Heart left ventricle (tissue), 16 donors: ENCODE data around the gene CLDN11. TPM values are rescaled to one million over a fixed set of nuclear protein-coding genes. Genes with fewer than 3 reads are reported as not detected.

Experiments used
- ATAC-seq, 4 donors: fragments of 200-7000 bp; cut with Tn5 transposase; one replicate each; pipeline ENCODE4 v1.9.1; 2020 to 2022; ENCODE audit warnings: moderate library complexity in 4 of 4, mild to moderate bottlenecking in 3 of 4, moderate number of reproducible peaks in 1 of 4
- DNase-seq, 5 donors: peaks; one replicate each; pipeline ENCODE4 v3.0.0-alpha.2; 2020
- H3K27ac ChIP-seq, 12 donors: fragments of 200-600 bp; sonication (generic) in 4 of 12; one replicate each; pipeline versions ENCODE4 v1.5.0 to v1.8.0; 2016 to 2022; ENCODE audit warnings: mild to moderate bottlenecking in 2 of 12
- H3K27me3 ChIP-seq, 9 donors: fragments of 200-600 bp; sonication (generic) in 2 of 9; one replicate each; pipeline versions ENCODE4 v1.5.1 to v1.8.0; 2016 to 2022; ENCODE audit warnings: mild to moderate bottlenecking in 3 of 9
- H3K36me3 ChIP-seq, 9 donors: fragments of 200-600 bp; sonication (generic) in 2 of 9; one replicate each; pipeline versions ENCODE4 v1.5.0 to v1.8.0; 2018 to 2022; ENCODE audit warnings: mild to moderate bottlenecking in 2 of 9
- H3K4me1 ChIP-seq, 12 donors: fragments of 200-600 bp; sonication (generic) in 4 of 12; one replicate each; pipeline versions ENCODE4 v1.5.0 to v1.8.0; 2016 to 2022; ENCODE audit warnings: mild to moderate bottlenecking in 3 of 12
- H3K4me3 ChIP-seq, 12 donors: fragments of 200-600 bp; sonication (generic) in 4 of 12; one replicate each; pipeline versions ENCODE4 v1.5.0 to v1.8.0; 2017 to 2022; ENCODE audit warnings: mild to moderate bottlenecking in 9 of 12, moderate library complexity in 4 of 12
- H3K9me3 ChIP-seq, 12 donors: fragments of 200-600 bp; sonication (generic) in 4 of 12; one replicate each; pipeline versions ENCODE4 v1.5.0 to v1.8.0; 2016 to 2022; ENCODE audit warnings: mild to moderate bottlenecking in 1 of 12
- POLR2A ChIP-seq, 2 donors: fragments of 450-650 bp; IDR thresholded peaks; one replicate each; pipeline ENCODE4 v1.6.1; 2017; ENCODE audit warnings: antibody characterized with exemption in 2 of 2, mild to moderate bottlenecking in 2 of 2, moderate library complexity in 2 of 2
- WGBS, 4 donors: extraction: QIAGEN DNeasy Blood & Tissue Kit in 2 of 4; methylation state at CpG; one replicate each; pipeline versions ENCODE4 v1.1.5 to v1.1.7; 2013 to 2018; 5-methylcytosine and 5-hydroxymethylcytosine counted together
- intact Hi-C, 10 donors: fragments of 100-400 bp; cut with DNase I; formaldehyde crosslinking; loops; one replicate each; pipeline versions ENCODE4 v1.11.1 to v1.14.2; 2022
- polyA plus RNA-seq, 2 donors: library from polyadenylated mRNA; stranded (reverse); fragments of 200-250 nt; gene quantifications; one replicate each; pipeline ENCODE4 v1.2.3, GENCODE V29; 2013
- total RNA-seq, 9 donors: library from RNA; depleted of rRNA in 2 of 9; stranded (reverse); fragments of >200 nt in 2 of 9; fragmentation: NEBNext Ultra II Directional in 3 of 9; extraction: Animal tissue kit (Norgen Biotek cat#: 25700) in 3 of 9; gene quantifications; one replicate each; pipeline versions ENCODE4 v1.1.0 to v1.2.4, GENCODE V29; 2016 to 2023
- TF ChIP-seq, protein P1 (sequence below), 12 donors: fragments of 200-600 bp; sonication (generic) in 4 of 12; IDR thresholded peaks; one replicate each; pipeline versions ENCODE4 v1.5.0 to v1.8.0; 2018 to 2022; ENCODE audit warnings: antibody characterized with exemption in 12 of 12, mild to moderate bottlenecking in 5 of 12
- donor health status: ischemic (EF 13 %, LVEDD 7.1; RV severe dilation, severe dysfunction).
- donor health status: healthy with polysubstance abuse.
- donor health status: DM: no; HTN: yes; CAD: no.
- donor health status: DM: no; HTN: no; CAD: no.
- donor health status: ischemic (EF 25% LVEDD 6.9; RV normal size, moderate dysfunction).
- donor health status: ischemic (EF 25% LVEDD 5.7; RV mildly dilated, moderate dysfunction).
- donor health status: healthy.
- donor health status: DM: yes; HTN: yes; CAD: no.
- donor health status: ischemic (EF 35%, LVEDD 5.7; RV mildly dilated, moderate dysfunction).
- donor health status: nonischemic (EF 11% LVEDD 7.7; RV severe dilation, severe dysfunction).
- donor health status: DM: yes; HTN: yes; CAD: no.
- donor health status: PGD.
- donor health status: ischemic (EF 29% LVEDD 5.4; RV normal size, mild dysfunction).
- donor health status: nonischemic (EF 23%, LVEDD 6.1; RV moderate dilation, normal function).

CLDN11 gene
- total and polyA plus RNA-seq, 11 donors = 1.5 to 12.5 (median 3.0) TPM

DNA sequence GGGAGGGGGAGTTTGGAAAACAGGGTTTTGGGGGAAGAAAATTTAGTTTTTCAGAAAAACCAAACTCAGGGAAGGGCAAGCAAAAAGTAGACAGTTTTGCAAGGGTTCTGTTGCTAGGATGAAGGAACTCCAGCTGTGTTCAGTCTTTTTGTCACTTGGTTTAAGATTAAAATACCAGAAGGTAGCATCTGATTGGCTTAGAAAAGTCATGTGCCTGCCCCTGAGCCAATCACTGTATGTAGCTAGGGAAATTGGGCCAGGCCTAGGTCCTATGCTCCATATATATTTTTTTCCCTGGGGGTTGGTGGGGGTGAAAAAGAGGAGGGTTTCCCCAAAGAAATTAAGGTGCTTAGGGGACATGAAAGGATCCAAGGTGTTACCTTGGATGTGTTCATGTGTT is 24.3 kb downstream of the CLDN11 start:
- Histone ChIP-seq H3K4me1 (no peaks in the 10 kb centered on the region), H3K27me3 (no peaks in the 10 kb centered on the region), H3K9me3 (no peaks in the 10 kb centered on the region), H3K27ac (no peak overlapping the region), H3K36me3 (no peaks in the 10 kb centered on the region), H3K4me3 (no peak overlapping the region)
- intact Hi-C loops = no loop called here
- TF ChIP-seq, protein P1, sequence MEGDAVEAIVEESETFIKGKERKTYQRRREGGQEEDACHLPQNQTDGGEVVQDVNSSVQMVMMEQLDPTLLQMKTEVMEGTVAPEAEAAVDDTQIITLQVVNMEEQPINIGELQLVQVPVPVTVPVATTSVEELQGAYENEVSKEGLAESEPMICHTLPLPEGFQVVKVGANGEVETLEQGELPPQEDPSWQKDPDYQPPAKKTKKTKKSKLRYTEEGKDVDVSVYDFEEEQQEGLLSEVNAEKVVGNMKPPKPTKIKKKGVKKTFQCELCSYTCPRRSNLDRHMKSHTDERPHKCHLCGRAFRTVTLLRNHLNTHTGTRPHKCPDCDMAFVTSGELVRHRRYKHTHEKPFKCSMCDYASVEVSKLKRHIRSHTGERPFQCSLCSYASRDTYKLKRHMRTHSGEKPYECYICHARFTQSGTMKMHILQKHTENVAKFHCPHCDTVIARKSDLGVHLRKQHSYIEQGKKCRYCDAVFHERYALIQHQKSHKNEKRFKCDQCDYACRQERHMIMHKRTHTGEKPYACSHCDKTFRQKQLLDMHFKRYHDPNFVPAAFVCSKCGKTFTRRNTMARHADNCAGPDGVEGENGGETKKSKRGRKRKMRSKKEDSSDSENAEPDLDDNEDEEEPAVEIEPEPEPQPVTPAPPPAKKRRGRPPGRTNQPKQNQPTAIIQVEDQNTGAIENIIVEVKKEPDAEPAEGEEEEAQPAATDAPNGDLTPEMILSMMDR (IDR thresholded peaks at IDR 0.05) = no peak
- no peak for TF ChIP-seq POLR2A (IDR thresholded peaks at IDR 0.05)
- DNase-seq (no peak), ATAC-seq (no peak)

DNA sequence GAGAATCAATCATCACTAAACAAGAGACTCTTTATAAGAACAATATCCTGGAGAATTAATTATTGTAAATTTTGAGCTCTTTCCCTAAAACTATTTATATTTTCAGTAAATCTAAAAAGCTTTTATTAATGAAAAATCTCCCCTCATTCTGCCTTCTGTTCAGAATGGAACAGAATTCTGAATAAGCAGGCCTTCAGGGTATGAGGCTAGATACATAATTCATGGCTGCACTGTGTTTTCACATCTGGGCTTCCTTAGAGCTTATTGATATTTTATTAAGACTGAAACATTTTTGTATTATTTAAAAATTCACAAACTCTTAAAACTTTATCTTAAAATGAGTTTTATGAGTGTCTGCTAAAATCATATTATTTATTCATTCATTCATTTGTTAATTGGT is 24.8 kb downstream of the CLDN11 start:
- no peak overlapping the region for H3K27ac ChIP-seq
- H3K36me3 ChIP-seq = no peaks in the 10 kb centered on the region
- no peak for ATAC-seq
- no peaks in the 10 kb centered on the region for H3K9me3 ChIP-seq
- no peaks in the 10 kb centered on the region for H3K4me1 ChIP-seq
- intact Hi-C loops = no loop called here
- H3K4me3 ChIP-seq = no peak overlapping the region
- TF ChIP-seq POLR2A (IDR thresholded peaks at IDR 0.05) = no peak
- no peak for DNase-seq
- H3K27me3 ChIP-seq = no peaks in the 10 kb centered on the region

DNA sequence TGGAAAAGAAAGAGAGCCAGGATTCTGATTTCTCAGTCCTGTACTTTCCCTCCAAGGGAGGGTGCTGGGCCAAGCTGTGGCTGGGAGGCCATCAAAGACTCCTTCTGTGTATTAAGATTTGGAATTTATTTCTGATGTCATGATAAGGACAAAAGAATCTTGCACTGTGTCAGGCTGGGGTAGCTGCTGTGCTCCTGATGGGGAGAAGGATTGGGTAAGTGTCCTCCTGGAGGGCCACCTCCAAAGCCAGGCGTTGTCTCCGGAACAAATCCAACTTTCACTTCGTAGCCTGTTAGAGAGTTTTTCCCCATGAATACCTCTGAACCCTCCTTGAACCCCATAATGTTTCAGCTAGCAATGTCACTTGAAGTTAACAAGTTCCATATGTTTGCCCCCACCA is 29.9 kb downstream of the CLDN11 start:
- Histone ChIP-seq H3K4me3 (no peak overlapping the region), H3K36me3 (no peaks in the 10 kb centered on the region), H3K4me1 (no peaks in the 10 kb centered on the region), H3K27ac (no peak overlapping the region), H3K9me3 (no peaks in the 10 kb centered on the region), H3K27me3 (no peaks in the 10 kb centered on the region)
- no peak for TF ChIP-seq POLR2A (IDR thresholded peaks at IDR 0.05)
- TF ChIP-seq, protein P1 (IDR thresholded peaks at IDR 0.05) = no peak
- intact Hi-C loops = no loop called here
- WGBS, 4 donors = 89 to 93% (median 90%) methylated on average over 3 of the region's 3 CpGs
- ATAC-seq (no peak), DNase-seq (no peak)

DNA sequence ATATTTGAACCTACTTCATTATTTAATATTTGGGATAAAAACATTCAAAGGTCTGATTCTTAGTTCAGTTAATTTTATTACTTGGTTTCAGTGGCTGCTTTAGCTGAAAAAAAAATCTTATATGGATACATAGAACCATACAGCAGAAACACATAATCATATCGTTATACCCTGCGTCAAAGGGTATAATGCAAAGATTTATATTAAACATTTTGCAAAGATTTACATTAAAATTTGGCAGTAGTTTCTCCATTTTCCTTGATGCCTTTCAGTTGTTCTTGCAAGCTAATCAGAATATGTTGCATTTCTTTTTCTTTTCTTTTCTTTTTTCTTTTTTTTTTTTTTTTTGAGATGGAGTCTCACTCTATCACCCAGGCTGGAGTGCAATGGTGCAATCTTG is 31.4 kb downstream of the CLDN11 start:
- Histone ChIP-seq H3K9me3 (no peaks in the 10 kb centered on the region), H3K4me1 (no peaks in the 10 kb centered on the region), H3K36me3 (no peaks in the 10 kb centered on the region), H3K4me3 (no peak overlapping the region), H3K27me3 (no peaks in the 10 kb centered on the region), H3K27ac (no peak overlapping the region)
- intact Hi-C loops = no loop called here
- ATAC-seq (no peak), DNase-seq (no peak)
- TF ChIP-seq, protein P1 (IDR thresholded peaks at IDR 0.05) = no peak
- no peak for TF ChIP-seq POLR2A (IDR thresholded peaks at IDR 0.05)
- 96 to 98% (median 97%) methylated on average over 2 of the region's 2 CpGs for WGBS, 4 donors

DNA sequence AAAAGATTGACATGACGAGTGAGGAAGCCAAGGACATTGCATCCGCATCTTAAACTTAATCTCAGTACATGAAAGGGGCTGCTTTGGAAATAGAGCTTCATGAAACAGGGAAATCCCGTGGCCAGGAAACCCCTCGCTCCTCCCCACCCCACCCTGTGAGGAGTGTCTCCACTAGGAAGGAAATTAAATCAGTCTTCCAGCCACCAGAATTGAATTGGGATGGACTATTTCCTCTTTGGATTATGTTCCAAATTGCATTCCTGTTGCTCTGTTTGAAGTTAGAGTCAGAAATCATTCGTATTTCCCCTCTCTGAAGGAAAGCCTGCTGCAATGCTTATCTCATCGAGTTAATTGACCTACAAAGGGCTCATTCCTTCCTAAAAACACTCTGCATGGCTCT is 35.8 kb downstream of the CLDN11 start:
- Histone ChIP-seq H3K27me3 (no peaks in the 10 kb centered on the region), H3K4me1 (no peaks in the 10 kb centered on the region), H3K4me3 (no peak overlapping the region), H3K27ac (no peak overlapping the region), H3K9me3 (no peaks in the 10 kb centered on the region), H3K36me3 (no peaks in the 10 kb centered on the region)
- no peak for TF ChIP-seq POLR2A (IDR thresholded peaks at IDR 0.05)
- TF ChIP-seq, protein P1 (IDR thresholded peaks at IDR 0.05) = no peak
- intact Hi-C loops = no loop called here
- peak in 1 of 5 donors; percentile 33 for DNase-seq
- ATAC-seq = peak in 3 of 4 donors; percentile 48 to 86 (median 67)
- 47 to 63% (median 55%) methylated on average over 6 of the region's 6 CpGs for WGBS, 4 donors
